ENCODE measurements around the gene COL23A1.

The COL23A1 gene

DNA sequence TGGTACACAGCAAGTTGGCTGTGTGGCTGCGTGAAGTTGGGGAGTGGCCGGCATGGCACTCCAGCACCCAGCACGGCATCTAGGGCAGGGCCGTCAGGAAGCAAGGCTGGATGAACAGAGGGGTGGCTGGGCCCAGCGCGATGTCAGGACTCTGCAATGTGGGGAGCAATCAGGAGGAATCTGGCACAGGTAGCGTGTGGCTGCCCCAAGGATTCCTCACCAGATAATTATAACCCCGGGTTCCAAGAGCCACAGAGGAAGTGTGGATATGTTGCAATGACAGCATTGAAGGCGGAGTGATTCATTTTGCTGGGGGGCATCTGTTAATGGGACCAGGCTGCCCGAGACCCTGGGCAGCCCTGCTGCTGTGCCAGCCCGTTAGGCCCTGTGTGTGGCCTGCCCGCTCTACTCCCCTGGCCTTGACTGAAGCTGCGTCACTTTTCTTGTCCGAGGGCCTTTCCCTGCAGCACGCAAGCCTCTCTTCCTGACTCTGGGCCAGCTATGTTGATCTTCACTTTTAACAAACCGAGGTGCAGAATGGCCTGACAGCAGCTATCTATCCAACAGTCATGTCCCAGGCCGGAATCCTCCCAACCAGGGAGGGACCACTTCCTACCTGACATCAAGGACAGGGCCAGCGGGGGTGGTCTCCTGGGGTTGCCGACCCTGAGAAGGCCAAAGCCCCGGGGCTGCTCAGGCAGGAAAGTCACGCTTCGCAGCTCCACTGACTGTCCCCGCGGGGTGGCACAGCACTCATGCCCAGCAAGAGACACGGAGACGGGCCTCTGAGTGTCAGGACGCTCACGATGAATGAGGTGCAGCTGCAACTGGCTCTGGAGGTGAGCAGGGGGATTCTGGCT is 239.6 kb downstream of the COL23A1 start:
- Mint-ChIP-seq H3K27ac (no peak overlapping the region), H3K9me3 (no peaks in the 10 kb centered on the region), H3K36me3 (ENCODE audit: insufficient read depth) (peaks cover 3% of the 10 kb centered on the region), H3K4me3 (no peak overlapping the region), H3K27me3 (peaks cover 35 to 63% of the 10 kb centered on the region in 2 donors), H3K4me1 (ENCODE audit: low read depth in 2 of 2) (no peaks in the 10 kb centered on the region)
- ATAC-seq (replicated peaks) (no peak), DNase-seq (no peak)

DNA sequence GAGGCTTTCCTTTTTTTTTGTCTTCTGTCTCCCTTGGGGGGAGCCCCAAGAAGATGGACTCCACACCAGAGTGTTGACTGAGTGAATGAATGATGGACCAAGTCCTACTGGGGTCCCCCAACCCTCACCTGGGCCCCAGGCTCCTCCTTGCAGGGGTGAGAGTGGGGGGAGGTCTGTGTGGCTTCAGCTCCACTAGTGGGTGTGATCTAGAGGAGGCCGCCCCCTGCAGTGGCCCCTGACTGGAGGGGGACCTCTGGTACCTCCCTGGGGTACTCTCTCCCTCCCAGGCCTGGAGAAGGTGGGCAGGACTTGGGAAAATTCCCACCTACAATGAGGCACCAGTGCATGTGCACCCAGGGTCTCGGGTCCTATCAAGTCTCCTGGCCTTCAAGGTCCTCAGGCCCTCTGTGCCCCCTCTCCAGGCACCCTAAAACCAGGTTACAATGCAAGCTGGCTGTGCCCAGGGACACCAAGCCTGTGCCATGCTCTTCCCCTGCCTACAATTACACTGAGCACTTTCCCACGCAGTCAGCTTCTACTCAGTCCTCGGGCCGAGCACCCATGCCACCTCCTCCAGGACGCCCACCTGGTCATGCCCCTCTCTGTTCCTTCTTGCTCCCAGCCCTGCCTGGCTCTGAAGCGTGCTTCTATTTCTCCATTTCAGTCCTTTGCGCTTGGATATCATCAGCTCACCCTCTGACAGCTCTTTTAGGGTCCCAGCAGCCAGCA is 240.4 kb downstream of the COL23A1 start:
- no peaks in the 10 kb centered on the region for H3K9me3 Mint-ChIP-seq
- peaks cover 3% of the 10 kb centered on the region for H3K36me3 Mint-ChIP-seq (ENCODE audit: insufficient read depth)
- no peaks in the 10 kb centered on the region for H3K4me1 Mint-ChIP-seq (ENCODE audit: low read depth in 2 of 2)
- DNase-seq (no peak), ATAC-seq (replicated peaks) (no peak)
- H3K27me3 Mint-ChIP-seq, result peaks cover 31 to 60% of the 10 kb centered on the region in 2 donors
- no peak overlapping the region for H3K4me3 Mint-ChIP-seq
- H3K27ac Mint-ChIP-seq, result no peak overlapping the region

DNA sequence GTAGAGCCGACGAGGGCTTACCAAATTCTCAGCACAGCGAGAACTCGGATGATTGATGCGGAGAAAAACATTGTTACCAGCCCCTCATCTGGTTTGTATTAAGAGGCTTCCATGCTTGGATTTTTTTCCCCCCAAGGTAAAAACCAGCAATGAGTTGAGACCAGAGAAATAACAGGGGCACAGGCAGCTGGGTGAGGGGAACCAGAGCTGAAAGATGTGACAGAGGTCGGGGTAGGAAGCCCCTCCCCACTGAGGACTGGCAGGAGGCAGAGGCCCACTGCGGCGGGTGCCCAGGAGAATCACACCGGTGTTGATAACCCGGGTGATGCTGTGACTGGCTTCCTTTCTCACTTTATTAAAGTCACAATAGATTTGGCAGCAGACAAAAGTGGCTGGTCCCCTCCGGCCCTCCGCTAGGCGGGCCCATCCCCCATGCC is 241.1 kb downstream of the COL23A1 start:
- Mint-ChIP-seq H3K4me1 (ENCODE audit: low read depth in 2 of 2) (no peaks in the 10 kb centered on the region), H3K27ac (no peak overlapping the region), H3K27me3 (peaks cover 25 to 53% of the 10 kb centered on the region in 2 donors), H3K9me3 (no peaks in the 10 kb centered on the region), H3K4me3 (no peak overlapping the region), H3K36me3 (ENCODE audit: insufficient read depth) (peaks cover 3% of the 10 kb centered on the region)
- DNase-seq (no peak), ATAC-seq (replicated peaks) (no peak)

DNA sequence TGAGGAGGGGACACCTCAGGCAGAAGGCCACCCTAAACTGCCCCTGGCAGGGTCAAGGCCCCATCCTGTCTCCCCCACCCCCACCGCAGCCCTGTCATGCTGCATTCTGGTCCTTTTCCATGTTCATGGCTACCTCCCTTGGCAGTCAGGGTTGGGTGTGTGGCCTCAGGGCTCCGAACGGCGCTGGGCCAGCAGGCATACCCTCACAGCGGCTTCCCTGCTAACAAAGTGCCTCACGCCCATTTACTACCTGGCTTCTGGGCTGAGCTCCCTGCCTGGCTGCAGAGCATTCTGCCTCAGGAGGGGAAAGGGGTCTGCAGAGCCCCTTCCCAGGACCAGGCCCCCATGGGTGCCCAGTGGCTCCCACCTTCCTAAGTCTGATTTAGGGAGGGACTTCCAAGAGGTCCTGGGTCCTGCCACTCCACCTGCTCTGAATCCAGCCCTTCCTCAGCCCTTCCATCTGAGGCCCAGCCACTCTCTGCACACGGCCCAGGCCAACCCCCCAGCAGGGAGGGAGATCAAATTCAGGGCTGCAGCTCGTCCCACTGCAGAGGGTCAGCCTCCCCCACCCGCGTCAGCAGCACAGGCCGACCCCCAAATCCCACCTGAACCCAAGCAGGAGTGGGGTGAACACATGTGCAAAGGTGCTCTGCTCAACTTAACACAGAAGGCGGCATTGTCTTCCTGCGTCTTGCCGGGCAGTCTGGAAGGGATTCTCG is 241.7 kb downstream of the COL23A1 start:
- Mint-ChIP-seq H3K27ac (no peak overlapping the region), H3K4me1 (ENCODE audit: low read depth in 2 of 2) (no peaks in the 10 kb centered on the region), H3K9me3 (no peaks in the 10 kb centered on the region), H3K27me3 (peaks cover 23 to 47% of the 10 kb centered on the region in 2 donors), H3K4me3 (no peak overlapping the region), H3K36me3 (ENCODE audit: insufficient read depth) (peaks cover 3% of the 10 kb centered on the region)
- no peak for ATAC-seq (replicated peaks)
- no peak for DNase-seq

DNA sequence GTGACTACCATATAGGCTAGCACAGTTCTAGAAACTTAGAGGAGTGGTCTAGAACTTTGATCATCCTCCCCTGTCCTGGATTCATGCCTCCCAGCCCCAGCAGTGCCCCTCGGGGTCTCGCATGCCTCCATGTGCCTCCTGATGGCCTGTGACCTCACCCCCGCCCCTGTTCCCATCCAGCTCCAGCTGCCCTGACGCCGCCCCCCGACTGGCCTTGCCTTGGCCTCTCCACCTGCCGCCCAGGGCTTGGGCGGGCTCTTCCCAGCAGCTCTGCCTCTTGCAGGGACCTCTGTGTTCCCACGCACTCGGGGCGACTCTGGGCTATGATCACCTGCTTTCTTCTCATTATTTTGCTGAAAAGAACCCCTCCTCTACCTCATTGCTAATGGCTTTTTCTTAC is 242.2 kb downstream of the COL23A1 start:
- DNase-seq (no peak), ATAC-seq (replicated peaks) (no peak)
- Mint-ChIP-seq H3K27me3 (peaks cover 23 to 43% of the 10 kb centered on the region in 2 donors), H3K4me1 (ENCODE audit: low read depth in 2 of 2) (no peaks in the 10 kb centered on the region), H3K4me3 (no peak overlapping the region), H3K36me3 (ENCODE audit: insufficient read depth) (peaks cover 3% of the 10 kb centered on the region), H3K9me3 (no peaks in the 10 kb centered on the region), H3K27ac (no peak overlapping the region)

DNA sequence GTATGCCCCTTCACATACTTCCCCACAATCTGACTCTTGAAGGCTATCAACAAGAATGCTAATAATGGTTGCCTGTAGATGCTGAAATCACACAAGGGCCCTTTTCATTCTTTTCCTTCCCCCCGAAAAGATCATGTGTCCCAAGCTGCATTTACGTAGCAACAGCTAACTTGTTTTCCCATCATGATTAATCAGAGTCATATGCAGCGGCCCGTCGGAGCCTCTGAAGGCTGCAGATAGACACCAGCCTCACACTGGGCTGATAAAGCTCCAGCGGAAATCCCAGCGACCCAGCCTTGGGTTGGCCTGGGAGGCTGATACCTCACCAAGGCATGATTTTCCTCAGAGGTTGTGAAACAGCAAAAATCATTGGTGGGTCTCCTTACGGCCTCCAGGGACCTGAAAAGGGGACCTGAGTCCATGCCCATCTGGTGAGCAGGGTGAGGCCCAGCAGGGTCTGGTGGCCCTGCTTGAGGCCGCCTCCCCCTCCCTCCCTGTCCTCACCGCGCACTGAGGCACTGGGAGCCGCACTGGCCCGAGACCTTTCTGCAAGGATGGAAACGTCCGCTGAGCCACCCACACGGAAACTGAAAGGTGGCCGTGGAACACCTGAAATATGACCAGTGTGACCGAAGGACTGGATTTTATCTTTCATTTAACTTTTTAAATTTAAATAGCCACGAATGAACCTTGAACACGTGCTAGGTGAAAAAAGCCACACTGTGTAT is 243.4 kb downstream of the COL23A1 start:
- Mint-ChIP-seq H3K27ac (no peak overlapping the region), H3K27me3 (peaks cover 31 to 50% of the 10 kb centered on the region in 2 donors), H3K4me1 (ENCODE audit: low read depth in 2 of 2) (peaks cover 0 to 1% of the 10 kb centered on the region in 2 donors), H3K36me3 (ENCODE audit: insufficient read depth) (peaks cover 3% of the 10 kb centered on the region), H3K4me3 (no peak overlapping the region), H3K9me3 (no peaks in the 10 kb centered on the region)
- no peak for DNase-seq
- no peak for ATAC-seq (replicated peaks)

DNA sequence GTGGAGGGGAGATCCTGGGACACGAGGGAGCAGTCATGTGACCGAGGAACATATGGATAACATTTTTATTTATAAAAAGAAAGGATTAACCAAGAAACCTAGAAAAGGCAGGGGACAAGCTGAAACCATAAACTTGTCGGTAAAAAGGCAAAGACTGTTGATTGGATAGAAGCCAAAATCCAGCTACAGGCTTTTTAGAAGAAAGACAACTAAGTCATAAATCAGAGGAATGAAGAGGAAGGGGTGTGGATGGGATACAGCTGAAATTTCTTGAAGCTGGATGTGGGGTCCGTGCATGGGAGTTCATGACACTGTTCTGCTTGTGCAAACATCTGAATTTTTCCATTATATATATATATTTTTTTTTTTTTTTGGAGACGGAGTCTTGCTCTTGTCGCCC is 246.9 kb downstream of the COL23A1 start:
- Mint-ChIP-seq H3K36me3 (ENCODE audit: insufficient read depth) (no peaks in the 10 kb centered on the region), H3K27me3 (peaks cover 26 to 47% of the 10 kb centered on the region in 2 donors), H3K4me1 (ENCODE audit: low read depth in 2 of 2) (peaks cover 0 to 3% of the 10 kb centered on the region in 2 donors), H3K27ac (no peak overlapping the region), H3K9me3 (no peaks in the 10 kb centered on the region), H3K4me3 (no peak overlapping the region)
- DNase-seq, result no peak
- ATAC-seq (replicated peaks), result no peak

DNA sequence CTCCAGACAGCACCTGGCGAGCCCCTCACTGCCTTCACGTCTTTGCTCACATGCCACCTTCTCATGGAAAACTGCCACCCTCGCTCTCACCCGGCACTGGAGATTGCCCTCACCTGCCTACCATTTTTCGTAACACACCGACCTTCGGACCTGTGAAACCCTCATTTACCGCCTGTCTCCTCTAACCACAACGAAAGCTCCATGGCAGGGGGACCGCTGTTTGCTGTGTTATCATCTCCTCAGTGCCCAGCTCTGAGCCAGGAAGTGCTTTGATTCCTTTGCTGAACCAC is 248.4 kb downstream of the COL23A1 start:
- H3K36me3 Mint-ChIP-seq (ENCODE audit: insufficient read depth), result no peaks in the 10 kb centered on the region
- no peak overlapping the region for H3K27ac Mint-ChIP-seq
- H3K27me3 Mint-ChIP-seq, result peaks cover 28 to 52% of the 10 kb centered on the region in 2 donors
- peaks cover 0 to 3% of the 10 kb centered on the region in 2 donors for H3K4me1 Mint-ChIP-seq (ENCODE audit: low read depth in 2 of 2)
- H3K9me3 Mint-ChIP-seq, result no peaks in the 10 kb centered on the region
- no peak for DNase-seq
- H3K4me3 Mint-ChIP-seq, result no peak overlapping the region
- ATAC-seq (replicated peaks), result no peak

DNA sequence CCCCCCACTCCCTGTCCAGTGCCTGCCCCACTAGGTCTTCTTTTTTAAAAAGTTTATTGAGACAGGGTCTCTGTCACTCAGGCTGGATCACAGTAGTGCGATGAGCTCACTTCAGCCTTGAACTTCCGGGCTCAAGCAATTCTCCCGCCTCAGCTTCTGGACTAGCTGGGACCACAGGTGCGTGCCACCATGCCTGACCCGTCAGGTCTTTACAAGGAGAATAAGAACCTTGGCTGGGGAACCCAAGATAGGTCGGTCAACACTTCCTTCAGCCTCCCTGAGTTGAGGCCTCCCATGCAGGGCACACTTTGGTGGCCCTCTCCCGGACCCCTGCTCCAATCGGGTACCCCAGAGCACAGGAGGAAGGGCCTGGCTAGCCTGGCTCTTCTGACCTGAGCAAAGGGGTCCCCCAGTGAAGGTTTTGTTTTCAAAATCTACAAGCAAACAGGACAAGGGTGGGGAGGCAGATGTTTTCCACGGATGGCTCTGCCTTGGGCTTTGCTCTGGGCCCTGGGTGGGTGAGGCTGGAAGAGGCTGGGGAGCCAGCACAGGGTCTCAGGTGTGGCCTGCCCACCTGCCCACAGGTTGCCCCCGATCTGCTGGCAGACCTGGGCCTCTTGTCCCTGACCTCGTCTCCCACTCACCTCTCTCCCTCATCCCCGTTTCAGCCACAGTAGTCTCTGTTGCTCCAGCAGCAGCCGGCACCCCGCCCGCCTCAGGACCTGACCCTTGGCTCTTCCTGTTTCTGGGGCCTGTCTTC is 248.9 kb downstream of the COL23A1 start:
- ATAC-seq (replicated peaks) (no peak), DNase-seq (no peak)
- Mint-ChIP-seq H3K27me3 (peaks cover 33 to 58% of the 10 kb centered on the region in 2 donors), H3K27ac (no peak overlapping the region), H3K36me3 (ENCODE audit: insufficient read depth) (no peaks in the 10 kb centered on the region), H3K9me3 (no peaks in the 10 kb centered on the region), H3K4me1 (ENCODE audit: low read depth in 2 of 2) (peaks cover 0 to 3% of the 10 kb centered on the region in 2 donors), H3K4me3 (no peak overlapping the region)

DNA sequence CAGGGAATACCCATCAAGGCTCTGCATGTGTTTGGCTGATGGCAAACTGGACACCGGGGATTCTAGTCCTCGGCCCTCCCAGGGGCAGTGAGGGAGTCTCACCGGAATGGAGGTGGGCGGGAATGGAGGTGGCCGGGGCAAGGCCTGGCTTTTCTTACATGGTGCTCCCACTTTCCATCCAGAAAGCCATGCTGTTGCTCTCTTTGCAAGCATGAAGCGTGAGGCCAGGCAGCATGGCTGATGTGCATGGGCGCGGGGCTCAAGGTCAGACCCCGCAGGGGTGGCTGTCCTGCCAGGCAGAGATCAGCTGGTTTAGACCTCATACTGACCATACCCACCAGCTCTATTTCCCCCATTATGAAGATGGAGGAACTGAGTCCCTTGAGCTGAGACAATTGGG is 249.6 kb downstream of the COL23A1 start:
- no peak for DNase-seq
- Mint-ChIP-seq H3K4me1 (ENCODE audit: low read depth in 2 of 2) (peaks cover 0 to 3% of the 10 kb centered on the region in 2 donors), H3K9me3 (no peaks in the 10 kb centered on the region), H3K4me3 (no peak overlapping the region), H3K36me3 (ENCODE audit: insufficient read depth) (no peaks in the 10 kb centered on the region), H3K27me3 (peaks cover 34 to 62% of the 10 kb centered on the region in 2 donors), H3K27ac (no peak overlapping the region)
- no peak for ATAC-seq (replicated peaks)

DNA sequence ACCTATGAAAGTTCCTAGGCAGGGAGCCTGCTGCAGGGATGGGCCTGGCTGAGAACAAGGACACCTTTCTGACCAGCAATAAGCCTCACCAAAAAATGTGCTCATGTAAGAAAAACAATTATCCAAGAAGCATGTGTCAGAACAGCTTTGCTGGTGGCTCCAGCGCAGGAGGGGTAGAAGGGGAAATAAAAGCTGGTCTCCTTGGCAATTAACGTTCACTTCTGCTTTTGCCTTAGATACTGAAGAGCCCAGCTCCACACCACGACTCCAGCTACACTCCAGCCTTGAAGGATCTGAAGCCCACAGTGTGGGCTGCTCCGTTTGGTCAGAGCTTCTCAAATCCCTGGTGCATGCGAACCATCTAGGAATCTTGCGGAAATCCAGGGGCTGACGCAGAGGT is 250.0 kb downstream of the COL23A1 start:
- Mint-ChIP-seq H3K27ac (no peak overlapping the region), H3K27me3 (peaks cover 34 to 62% of the 10 kb centered on the region in 2 donors)
- ATAC-seq (replicated peaks), result no peak

DNA sequence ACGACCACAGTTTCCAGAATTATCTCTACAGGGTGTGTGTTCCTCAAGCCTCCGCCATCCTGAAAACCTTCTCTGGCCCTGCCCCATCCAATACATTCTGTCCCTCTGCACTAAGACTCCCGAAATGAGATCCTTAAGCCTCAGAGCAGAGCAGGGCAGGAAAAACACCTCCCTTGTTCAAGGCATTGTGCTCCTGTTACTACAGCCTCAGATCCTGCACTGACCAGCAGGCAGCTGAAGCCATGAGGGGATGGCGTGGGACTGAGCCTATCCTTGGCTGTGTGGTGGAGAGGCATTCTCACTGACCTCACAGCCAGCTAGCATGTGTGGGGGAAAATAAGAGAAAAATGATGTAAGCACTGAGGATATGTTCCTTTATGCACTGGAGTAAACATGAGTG is 250.9 kb downstream of the COL23A1 start:
- H3K36me3 Mint-ChIP-seq (ENCODE audit: insufficient read depth), result peaks cover 3% of the 10 kb centered on the region
- peaks cover 0 to 3% of the 10 kb centered on the region in 2 donors for H3K4me1 Mint-ChIP-seq (ENCODE audit: low read depth in 2 of 2)
- ATAC-seq (replicated peaks) (no peak), DNase-seq (no peak)
- H3K27ac Mint-ChIP-seq, result no peak overlapping the region
- H3K9me3 Mint-ChIP-seq, result no peaks in the 10 kb centered on the region
- peaks cover 34 to 65% of the 10 kb centered on the region in 2 donors for H3K27me3 Mint-ChIP-seq
- no peak overlapping the region for H3K4me3 Mint-ChIP-seq

More for the DNA sequence above, 250.0 kb downstream of the COL23A1 start:
- H3K4me1 Mint-ChIP-seq (ENCODE audit: low read depth in 2 of 2), result peaks cover 0 to 3% of the 10 kb centered on the region in 2 donors
- no peak overlapping the region for H3K4me3 Mint-ChIP-seq
- no peaks in the 10 kb centered on the region for H3K36me3 Mint-ChIP-seq (ENCODE audit: insufficient read depth)
- H3K9me3 Mint-ChIP-seq, result no peaks in the 10 kb centered on the region
- DNase-seq, result no peak

All from effector memory CD8-positive, alpha-beta T cell (primary cell).